CD14-positive monocyte (primary cell): Measurements from ENCODE around the gene IGF2BP2. TPM values are rescaled to one million over a fixed set of nuclear protein-coding genes. Genes with fewer than 3 reads are reported as not detected.

Source experiments
- DNase-seq, 3 donors: peaks; one replicate each; pipeline ENCODE4 v3.0.0-alpha.2; 2011 to 2022
- H2AFZ ChIP-seq: 2 replicates; pipeline ENCODE4 v1.6.0; 2012; ENCODE audit warnings: mild to moderate bottlenecking, low read depth, low read length, inconsistent platforms; ENCODE audit not compliant: insufficient read depth, poor library complexity, severe bottlenecking
- H3K27ac ChIP-seq, 2 donors: 1 replicate in 1 of 2; 2 replicates in 1 of 2; pipeline ENCODE4 v1.5.1; 2012 to 2013; ENCODE audit warnings: low read length in 2 of 2, control low read depth in 1 of 2, inconsistent platforms in 1 of 2, low read depth in 1 of 2, mild to moderate bottlenecking in 1 of 2
- H3K27me3 ChIP-seq, 2 donors: one replicate each; pipeline versions ENCODE4 v1.6.0 to v1.6.1; 2011 to 2013; ENCODE audit warnings: low read length in 2 of 2; ENCODE audit not compliant: control insufficient read depth in 2 of 2, insufficient read depth in 2 of 2
- H3K36me3 ChIP-seq, 2 donors: replicated peaks in 1 of 2; 1 replicate in 1 of 2; 2 replicates in 1 of 2; pipeline versions ENCODE4 v1.5.1 to v1.6.1; 2012 to 2013; ENCODE audit warnings: low read length in 2 of 2, control low read depth in 1 of 2, inconsistent platforms in 1 of 2, mild to moderate bottlenecking in 1 of 2; ENCODE audit not compliant: insufficient read depth in 2 of 2, control insufficient read depth in 1 of 2
- H3K4me1 ChIP-seq, 2 donors: 1 replicate in 1 of 2; 2 replicates in 1 of 2; pipeline versions ENCODE4 v1.5.1 to v1.6.1; 2012 to 2013; ENCODE audit warnings: low read length in 2 of 2, control low read depth in 1 of 2, inconsistent platforms in 1 of 2, mild to moderate bottlenecking in 1 of 2, moderate library complexity in 1 of 2; ENCODE audit not compliant: insufficient read depth in 2 of 2, control insufficient read depth in 1 of 2
- H3K4me2 ChIP-seq: replicated peaks from 2 replicates; pipeline ENCODE3; 2012; ENCODE audit warnings: low read length, moderate library complexity, mild to moderate bottlenecking; ENCODE audit not compliant: poor library complexity, severe bottlenecking; ENCODE audit errors: extremely low read depth
- H3K4me3 ChIP-seq, 3 experiments: fragments of 200-600 bp in 1 of 3; sonication (generic) in 1 of 3; replicated peaks in 1 of 3; 1 replicate in 2 of 3; 2 replicates in 1 of 3; pipeline ENCODE4 v1.5.1; 2011 to 2013; ENCODE audit warnings: low read length in 3 of 3, mild to moderate bottlenecking in 3 of 3, control low read depth in 2 of 3, low read depth in 2 of 3, inconsistent platforms in 1 of 3, moderate library complexity in 1 of 3
- H3K79me2 ChIP-seq: 2 replicates; pipeline ENCODE4 v1.6.0; 2012; ENCODE audit warnings: mild to moderate bottlenecking, control low read depth, inconsistent platforms, low read length, moderate library complexity; ENCODE audit not compliant: insufficient read depth
- H3K9ac ChIP-seq: 2 replicates; pipeline ENCODE4 v1.6.0; 2017; ENCODE audit warnings: low read length, mild to moderate bottlenecking; ENCODE audit not compliant: insufficient read depth, poor library complexity, severe bottlenecking
- H3K9me3 ChIP-seq, 2 donors: replicated peaks in 1 of 2; 1 replicate in 1 of 2; 2 replicates in 1 of 2; pipeline versions ENCODE4 v1.5.1 to v1.6.1; 2012 to 2013; ENCODE audit warnings: low read length in 2 of 2, control low read depth in 1 of 2; ENCODE audit not compliant: control insufficient read depth in 1 of 2, insufficient read depth in 1 of 2
- H4K20me1 ChIP-seq: 2 replicates; pipeline ENCODE4 v1.6.0; 2012; ENCODE audit warnings: mild to moderate bottlenecking, low read length, control low read depth, moderate library complexity; ENCODE audit not compliant: insufficient read depth
- H3K27ac Mint-ChIP-seq, 7 donors: one replicate each; pipeline ENCODE4 v1.8.0; 2020; ENCODE audit warnings: mild to moderate bottlenecking in 7 of 7, mixed read lengths in 7 of 7, moderate library complexity in 6 of 7, inconsistent platforms in 2 of 7
- H3K27me3 Mint-ChIP-seq, 3 donors: one replicate each; pipeline ENCODE4 v1.8.0; 2021 to 2022; ENCODE audit warnings: low read depth in 3 of 3, mild to moderate bottlenecking in 3 of 3, mixed read lengths in 3 of 3, moderate library complexity in 3 of 3, inconsistent platforms in 1 of 3
- H3K36me3 Mint-ChIP-seq, 2 donors: one replicate each; pipeline ENCODE4 v1.8.0; 2020; ENCODE audit warnings: mixed read lengths in 2 of 2, inconsistent platforms in 1 of 2, mild to moderate bottlenecking in 1 of 2
- H3K4me1 Mint-ChIP-seq: one replicate; pipeline ENCODE4 v1.8.0; 2020; ENCODE audit warnings: mild to moderate bottlenecking, mixed read lengths
- H3K4me3 Mint-ChIP-seq, 2 donors: one replicate each; pipeline ENCODE4 v1.8.0; 2020; ENCODE audit warnings: mild to moderate bottlenecking in 2 of 2, mixed read lengths in 2 of 2, moderate library complexity in 1 of 2
- H3K9me3 Mint-ChIP-seq, 7 donors: one replicate each; pipeline ENCODE4 v1.8.0; 2020 to 2022; ENCODE audit warnings: mixed read lengths in 7 of 7, mild to moderate bottlenecking in 6 of 7, moderate library complexity in 6 of 7, inconsistent platforms in 2 of 7
- CTCF ChIP-seq: fragments of 200-600 bp; IDR thresholded peaks from one replicate; pipeline ENCODE4 v1.8.0; 2022; ENCODE audit warnings: antibody characterized with exemption, mild to moderate bottlenecking
- WGBS: methylation state at CpG from one replicate; pipeline ENCODE4 v1.1.5; 2013; ENCODE audit warnings: missing lambda C conversion rate; ENCODE audit not compliant: insufficient coverage; 5-methylcytosine and 5-hydroxymethylcytosine counted together
- intact Hi-C, 2 donors: fragments of 100-400 bp; cut with micrococcal nuclease; formaldehyde crosslinking; loops; one replicate each; pipeline versions ENCODE4 v1.15.0 to v1.15.1; 2023
- polyA plus RNA-seq, 3 donors: library from polyadenylated mRNA; depleted of rRNA in 1 of 3; unstranded in 2 of 3; stranded (reverse) in 1 of 3; fragments of 300-500 nt in 2 of 3; fragments of >200 nt in 1 of 3; fragmentation: Illumina TruSeq in 2 of 3; gene quantifications; 1 replicate in 2 of 3; 2 replicates in 1 of 3; pipeline ENCODE4 v1.2.3, GENCODE V29; 2012 to 2021

Gene IGF2BP2
- polyA plus RNA-seq, 3 donors, result 0.78 to 2.8 (median 1.00) TPM

DNA sequence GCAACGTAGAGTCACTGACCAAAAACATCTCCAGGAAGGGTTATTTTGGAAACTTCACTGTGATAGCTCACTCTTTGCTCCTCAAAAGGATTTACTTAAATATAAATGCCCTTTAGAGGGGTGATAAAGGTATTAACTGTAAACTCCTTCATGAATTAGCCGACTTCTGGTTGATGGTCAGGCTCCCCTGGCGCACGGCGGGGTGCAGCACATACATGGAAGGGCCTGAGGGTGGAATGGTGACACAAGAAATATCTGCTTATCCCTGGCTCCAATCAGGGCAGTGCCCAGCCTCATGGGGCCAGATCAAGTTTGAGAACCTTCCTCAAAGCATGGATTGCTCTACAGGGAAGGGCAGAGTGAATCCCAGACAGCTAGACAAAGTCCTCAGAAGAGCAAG, 116.5 kb downstream of the IGF2BP2 start:
- Histone ChIP-seq H2AFZ (no peak overlapping the region), H3K4me1 (peaks cover 22 to 44% of the 10 kb centered on the region in 2 donors), H3K9me3 (no peaks in the 10 kb centered on the region), H3K4me2 (no peak overlapping the region), H3K27ac (no peak overlapping the region), H3K27me3 (no peaks in the 10 kb centered on the region), H3K79me2 (peaks cover 52% of the 10 kb centered on the region), H3K36me3 (no peaks in the 10 kb centered on the region), H3K9ac (no peak overlapping the region), H4K20me1 (no peaks in the 10 kb centered on the region), H3K4me3 (no peak overlapping the region)
- TF ChIP-seq CTCF, result no peak
- Mint-ChIP-seq H3K36me3 (no peaks in the 10 kb centered on the region), H3K4me1 (peaks cover 51% of the 10 kb centered on the region), H3K27me3 (peaks cover 0 to 2% (median 0%) of the 10 kb centered on the region in 3 donors), H3K4me3 (no peak overlapping the region), H3K9me3 (no peaks in the 10 kb centered on the region), H3K27ac (no peak overlapping the region)
- intact Hi-C loops, result no loop called here
- 96% methylated on average over 4 of the region's 5 CpGs for WGBS
- no peak for DNase-seq

DNA sequence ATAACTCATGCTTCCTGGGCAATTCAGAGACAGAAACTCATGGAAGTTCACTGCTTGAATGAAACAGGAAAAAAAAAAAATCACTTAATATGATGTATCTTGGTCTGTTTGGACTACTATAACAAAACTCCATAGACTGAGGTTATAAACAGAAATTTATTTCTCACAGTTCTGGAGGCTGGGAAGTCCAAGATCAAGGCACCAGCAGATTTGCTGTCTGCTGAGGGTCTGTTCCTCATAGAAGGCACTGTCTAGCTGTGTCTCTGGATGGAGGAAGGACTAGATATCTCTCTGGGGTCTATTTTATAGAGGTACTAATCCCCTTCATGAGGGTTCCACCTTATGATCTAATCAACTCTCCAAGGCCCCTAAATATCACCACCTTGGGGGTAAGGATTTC, 119.3 kb downstream of the IGF2BP2 start:
- no peaks in the 10 kb centered on the region for H4K20me1 ChIP-seq

More for the DNA sequence above, 119.3 kb downstream of the IGF2BP2 start:
- H3K36me3 ChIP-seq, result no peaks in the 10 kb centered on the region
- no peaks in the 10 kb centered on the region for H3K27me3 ChIP-seq
- DNase-seq, result no peak
- peaks cover 21 to 41% of the 10 kb centered on the region in 2 donors for H3K4me1 ChIP-seq
- H3K79me2 ChIP-seq, result peaks cover 45% of the 10 kb centered on the region
- no peak overlapping the region for H3K4me2 ChIP-seq
- no peak overlapping the region for H3K27ac Mint-ChIP-seq
- H3K9me3 ChIP-seq, result no peaks in the 10 kb centered on the region
- TF ChIP-seq CTCF, result no peak
- no peak overlapping the region for H3K27ac ChIP-seq
- H3K4me1 Mint-ChIP-seq, result peaks cover 49% of the 10 kb centered on the region
- intact Hi-C loops, result no loop called here
- no peak overlapping the region for H3K4me3 ChIP-seq
- no peak overlapping the region for H3K4me3 Mint-ChIP-seq
- H3K27me3 Mint-ChIP-seq, result no peaks in the 10 kb centered on the region
- H3K36me3 Mint-ChIP-seq, result no peaks in the 10 kb centered on the region
- no peaks in the 10 kb centered on the region for H3K9me3 Mint-ChIP-seq
- H3K9ac ChIP-seq, result no peak overlapping the region
- no peak overlapping the region for H2AFZ ChIP-seq
